ENCODE measurements around the gene MAN2A1.

Gene MAN2A1

GRCh38 chr5:109903061-109903460 is 213.3 kb downstream of the MAN2A1 start (continued):
- no peak for TF ChIP-seq ZNF37A (tag by site-specific recombination; IDR thresholded peaks at IDR 0.05)
- TF ChIP-seq ZNF169 (tag by site-specific recombination; IDR thresholded peaks at IDR 0.05) = no peak
- TF ChIP-seq ATF2 (tag by site-specific recombination; IDR thresholded peaks at IDR 0.05; ENCODE audit: low read depth) = no peak
- no peak for TF ChIP-seq ZBTB11 (tag by site-specific recombination; conservative IDR thresholded peaks at IDR 0.05; ENCODE audit: low read depth)
- TF ChIP-seq ZNF394 (tag by site-specific recombination; IDR thresholded peaks at IDR 0.05; ENCODE audit: borderline replicate concordance) = no peak
- TF ChIP-seq TCF7L2 (IDR thresholded peaks at IDR 0.05; ENCODE audit: borderline replicate concordance, low read depth, low read length) = no peak
- no peak for TF ChIP-seq ZNF580 (tag by site-specific recombination; IDR thresholded peaks at IDR 0.05)
- no peak for TF ChIP-seq KLF1 (tag by site-specific recombination; IDR thresholded peaks at IDR 0.05)

GRCh38 chr5:109905906-109906305 is 216.2 kb downstream of the MAN2A1 start:
- Histone ChIP-seq H3K27ac (ENCODE audit: extremely low read depth, low read depth, low read length) (no peak overlapping the region), H3K4me3 (ENCODE audit: low read depth, low read length) (no peak overlapping the region), H3K36me3 (ENCODE audit: control insufficient read depth in 2 of 2, insufficient read depth in 1 of 2, low read length in 2 of 2) (no peaks in the 10 kb centered on the region), H3K9me3 (ENCODE audit: control insufficient read depth, insufficient read depth, low read depth, low read length) (no peaks in the 10 kb centered on the region), H3K4me1 (ENCODE audit: control insufficient read depth, insufficient read depth, low read length) (0 out of 2 replicates have a peak, but pooled peaks cover 2% of the 10 kb centered on the region)
- ChIA-PET POLR2A (no interaction called here), CTCF (interaction anchor here (1.5 kb wide), 1 partner anchor 86 kb away, joined by 5 read pairs; no protein-coding TSS in a partner anchor)
- TF ChIP-seq HOXA7 (CRISPR knock-in tag; IDR thresholded peaks at IDR 0.05; ENCODE audit: borderline replicate concordance) (no peak), BCL6B (tag by site-specific recombination; IDR thresholded peaks at IDR 0.05) (no peak), GLI4 (tag by site-specific recombination; IDR thresholded peaks at IDR 0.05) (no peak), ZBTB48 (tag by site-specific recombination; IDR thresholded peaks at IDR 0.05) (no peak), ZXDB (tag by site-specific recombination; IDR thresholded peaks at IDR 0.05) (no peak), ZNF26 (tag by site-specific recombination; IDR thresholded peaks at IDR 0.05) (no peak)

GRCh38 chr5:109907189-109907588 is 217.5 kb downstream of the MAN2A1 start:
- H3K27ac ChIP-seq (ENCODE audit: extremely low read depth, low read depth, low read length) = no peak overlapping the region
- no peaks in the 10 kb centered on the region for H3K4me1 ChIP-seq (ENCODE audit: control insufficient read depth, insufficient read depth, low read length)
- CTCF ChIA-PET = interaction anchor here (1.1 to 1.5 kb wide), 2 partner anchors 38 to 88 kb away, joined by 4 to 5 read pairs; no protein-coding TSS in a partner anchor
- TF ChIP-seq SALL2 (tag by site-specific recombination; IDR thresholded peaks at IDR 0.05; ENCODE audit: borderline replicate concordance) (no peak), WT1 (tag by site-specific recombination; IDR thresholded peaks at IDR 0.05) (no peak), ZFP41 (tag by site-specific recombination; IDR thresholded peaks at IDR 0.05; ENCODE audit: borderline replicate concordance) (no peak), ZNF623 (tag by site-specific recombination; IDR thresholded peaks at IDR 0.05) (no peak), HIC1 (tag by site-specific recombination; IDR thresholded peaks at IDR 0.05) (no peak), ZBTB10 (tag by site-specific recombination; IDR thresholded peaks at IDR 0.05) (no peak)

More at GRCh38 chr5:109907189-109907588, 217.5 kb downstream of the MAN2A1 start:
- POLR2A ChIA-PET = no interaction called here
- Histone ChIP-seq H3K4me3 (ENCODE audit: low read depth, low read length) (no peak overlapping the region), H3K9me3 (ENCODE audit: control insufficient read depth, insufficient read depth, low read depth, low read length) (no peaks in the 10 kb centered on the region), H3K36me3 (ENCODE audit: control insufficient read depth in 2 of 2, insufficient read depth in 1 of 2, low read length in 2 of 2) (no peaks in the 10 kb centered on the region)
